Activated T-helper 17 cell treated with anti-CD3 and anti-CD28 coated beads, Interleukin-2, amount 50 U/mL, for 72 hours (primary cell): ENCODE data around the gene CCDC12. TPM values are rescaled to one million over a fixed set of nuclear protein-coding genes. Genes with fewer than 3 reads are reported as not detected.

Experiments used
- ATAC-seq: fragments of 150-1000 bp; cut with Tn5 transposase; replicated peaks from 2 replicates; pipeline ENCODE4 v1.10.0; 2021; ENCODE audit warnings: mild to moderate bottlenecking, moderate library complexity
- H3K27ac Mint-ChIP-seq: one replicate; pipeline ENCODE4 v1.8.0; 2022; ENCODE audit warnings: mixed read lengths
- H3K27me3 Mint-ChIP-seq: one replicate; pipeline ENCODE4 v1.8.0; 2022; ENCODE audit warnings: mixed read lengths
- H3K36me3 Mint-ChIP-seq: one replicate; pipeline ENCODE4 v1.8.0; 2022; ENCODE audit warnings: low read depth, mild to moderate bottlenecking, mixed read lengths
- H3K4me1 Mint-ChIP-seq: one replicate; pipeline ENCODE4 v1.8.0; 2022; ENCODE audit warnings: mixed read lengths
- H3K4me3 Mint-ChIP-seq: one replicate; pipeline ENCODE4 v1.8.0; 2022; ENCODE audit warnings: mild to moderate bottlenecking, mixed read lengths
- H3K9me3 Mint-ChIP-seq: one replicate; pipeline ENCODE4 v1.8.0; 2022; ENCODE audit warnings: mixed read lengths
- total RNA-seq, 2 donors: library from RNA; stranded (reverse); gene quantifications; one replicate each; pipeline ENCODE4 v1.2.3, GENCODE V29; 2022

The CCDC12 gene
- total RNA-seq, 2 donors from 2014 or later = 46.9 to 59.8 TPM

DNA sequence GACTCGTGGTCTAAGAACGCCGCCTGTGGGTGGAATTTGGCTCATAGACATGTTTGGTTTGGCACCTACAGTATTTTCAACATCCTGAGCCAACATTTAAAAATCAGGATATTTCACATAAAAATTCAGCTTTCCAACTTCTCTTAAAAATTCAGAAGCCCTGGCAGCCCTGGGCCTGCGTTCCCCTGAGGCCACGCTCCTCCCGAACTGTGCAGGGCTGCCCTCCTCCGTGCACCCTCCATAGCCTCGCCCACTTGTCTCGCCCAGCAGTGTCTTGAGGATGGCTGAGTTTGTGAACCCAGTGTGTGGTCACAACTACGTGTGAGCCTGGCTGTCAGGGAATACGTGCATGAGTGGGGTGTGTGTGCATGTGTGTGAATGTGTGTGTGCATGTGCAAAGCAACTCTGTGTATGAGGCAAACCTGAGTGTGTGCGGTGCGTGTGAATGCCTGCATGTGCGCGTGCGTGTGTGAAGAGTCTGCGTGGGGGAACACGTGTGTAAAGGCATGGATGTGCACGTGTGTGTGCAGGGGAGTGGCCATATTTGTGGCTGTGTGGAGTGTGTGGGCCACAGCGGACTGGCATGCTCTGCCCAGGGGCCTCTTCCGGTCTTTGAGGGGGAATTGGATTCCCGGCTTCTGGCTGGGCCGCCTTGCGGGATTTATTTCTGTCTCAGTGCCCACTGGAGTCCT, 68.1 kb downstream of the CCDC12 start:
- no peak for ATAC-seq
- no peak overlapping the region for H3K4me3 Mint-ChIP-seq
- H3K4me1 Mint-ChIP-seq = peaks cover 2% of the 10 kb centered on the region
- no peak overlapping the region for H3K27ac Mint-ChIP-seq
- no peaks in the 10 kb centered on the region for H3K27me3 Mint-ChIP-seq
- H3K36me3 Mint-ChIP-seq = no peaks in the 10 kb centered on the region
- no peaks in the 10 kb centered on the region for H3K9me3 Mint-ChIP-seq

DNA sequence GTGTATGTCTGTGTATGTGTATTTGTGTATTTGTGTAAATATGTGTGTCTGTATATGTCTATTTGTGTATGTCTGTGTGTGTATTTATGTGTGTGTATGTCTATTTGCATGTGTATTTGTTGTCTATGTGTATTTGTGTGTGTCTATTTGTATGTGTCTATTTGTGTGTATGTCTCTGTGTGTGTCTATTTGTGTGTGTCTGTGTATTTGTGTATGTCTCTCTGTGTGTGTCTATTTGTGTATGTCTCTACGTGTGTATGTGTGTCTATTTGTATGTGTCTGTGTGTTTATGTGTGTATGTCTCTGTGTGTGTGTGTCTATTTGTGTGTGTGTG, 68.6 kb downstream of the CCDC12 start:
- Mint-ChIP-seq H3K9me3 (no peaks in the 10 kb centered on the region), H3K36me3 (no peaks in the 10 kb centered on the region), H3K4me3 (no peak overlapping the region), H3K27me3 (no peaks in the 10 kb centered on the region), H3K27ac (no peak overlapping the region), H3K4me1 (no peaks in the 10 kb centered on the region)
- no peak for ATAC-seq

DNA sequence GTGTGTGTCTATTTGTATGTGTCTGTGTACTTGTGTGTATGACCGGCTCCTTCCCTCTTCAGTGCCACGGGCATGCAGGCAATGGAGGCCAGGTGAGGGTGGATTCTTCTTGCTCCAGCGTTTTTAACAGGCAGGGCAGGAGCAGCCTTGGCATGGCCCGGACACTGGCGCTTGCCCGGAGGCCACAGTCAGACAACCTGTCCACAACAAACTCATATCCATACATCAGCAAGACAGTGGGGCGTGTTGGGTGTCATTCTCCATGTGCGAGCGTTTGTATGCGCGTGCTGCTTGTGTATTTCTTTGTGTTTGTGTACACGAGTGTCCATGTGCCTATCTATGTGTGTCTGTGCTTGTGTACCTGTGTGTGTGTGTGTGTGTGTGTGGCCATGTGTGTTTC, 69.3 kb downstream of the CCDC12 start:
- no peak overlapping the region for H3K4me3 Mint-ChIP-seq
- H3K27me3 Mint-ChIP-seq = no peaks in the 10 kb centered on the region
- no peak overlapping the region for H3K27ac Mint-ChIP-seq
- H3K9me3 Mint-ChIP-seq = no peaks in the 10 kb centered on the region
- H3K36me3 Mint-ChIP-seq = no peaks in the 10 kb centered on the region
- ATAC-seq = no peak
- H3K4me1 Mint-ChIP-seq = no peaks in the 10 kb centered on the region

DNA sequence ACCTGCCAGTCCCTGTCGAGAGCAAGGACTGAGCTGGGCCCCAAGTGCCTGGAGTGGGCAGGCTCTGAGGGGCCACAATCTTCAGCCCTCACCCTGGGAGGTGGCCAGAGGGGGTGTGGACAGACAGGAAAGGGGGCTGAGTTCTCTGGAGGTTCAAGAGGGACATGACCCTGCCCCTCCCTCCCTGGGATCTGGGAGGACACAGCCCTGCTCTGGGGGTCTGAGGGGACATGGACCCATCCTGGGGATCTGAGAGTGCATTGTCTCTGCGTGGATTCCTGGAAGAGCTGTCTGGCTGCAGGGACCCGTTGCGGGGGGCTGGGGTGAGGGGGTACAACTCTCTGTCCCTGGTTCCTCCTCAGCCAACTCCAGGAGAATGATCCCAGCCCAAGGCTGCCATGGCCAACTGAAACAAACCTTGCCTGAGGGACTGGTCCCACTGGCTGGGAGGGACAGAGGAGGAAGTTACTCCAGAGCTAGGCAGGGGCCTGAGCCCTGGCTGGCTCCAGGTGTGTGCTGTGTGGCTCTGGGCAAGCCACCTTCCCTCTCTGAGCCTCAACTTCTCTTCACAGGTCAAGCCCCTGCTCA, 70.0 kb downstream of the CCDC12 start:
- no peak for ATAC-seq
- H3K4me1 Mint-ChIP-seq = no peaks in the 10 kb centered on the region
- no peaks in the 10 kb centered on the region for H3K36me3 Mint-ChIP-seq
- H3K4me3 Mint-ChIP-seq = no peak overlapping the region
- H3K27me3 Mint-ChIP-seq = no peaks in the 10 kb centered on the region
- no peaks in the 10 kb centered on the region for H3K9me3 Mint-ChIP-seq
- no peak overlapping the region for H3K27ac Mint-ChIP-seq

DNA sequence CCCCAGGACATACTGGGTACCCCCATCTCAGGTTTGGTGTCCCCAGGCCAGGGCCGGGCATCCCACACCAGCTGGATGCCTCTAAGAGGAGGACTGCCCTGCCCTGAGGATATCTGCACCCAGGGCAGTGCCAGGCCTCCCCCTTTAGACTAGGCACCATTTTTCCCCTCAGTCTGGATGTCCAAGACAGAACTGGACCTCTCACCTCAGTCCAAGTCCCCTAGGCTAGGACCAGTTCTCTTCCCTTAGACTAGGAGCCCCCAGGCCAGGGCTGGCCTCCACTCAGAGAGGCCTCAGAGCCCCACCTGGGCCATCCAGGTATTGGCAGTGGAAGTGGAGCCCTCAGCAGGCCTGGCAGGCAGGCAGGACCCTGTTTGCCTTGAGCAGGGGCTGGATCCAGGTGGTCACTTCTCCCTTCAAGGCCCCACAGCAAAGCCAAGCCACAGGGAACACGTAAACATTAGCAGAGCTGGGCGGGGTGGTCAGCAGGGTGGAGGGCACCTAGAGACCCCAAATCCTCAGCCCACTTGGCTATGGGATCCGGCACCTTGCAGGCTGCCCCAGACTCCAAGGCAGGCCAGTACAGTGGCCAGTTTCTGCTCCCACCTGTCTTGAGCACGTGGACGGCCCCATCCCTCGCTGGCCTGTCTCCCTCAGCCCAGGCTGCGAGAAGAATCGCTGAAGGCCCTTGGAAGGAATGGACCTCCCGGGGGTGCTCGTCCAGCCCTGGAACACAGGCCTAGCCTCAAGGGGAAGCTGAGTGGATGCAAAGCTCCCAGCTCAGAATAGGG, 70.7 kb downstream of the CCDC12 start:
- no peaks in the 10 kb centered on the region for H3K36me3 Mint-ChIP-seq
- no peaks in the 10 kb centered on the region for H3K9me3 Mint-ChIP-seq
- H3K4me3 Mint-ChIP-seq = no peak overlapping the region
- no peaks in the 10 kb centered on the region for H3K4me1 Mint-ChIP-seq
- no peaks in the 10 kb centered on the region for H3K27me3 Mint-ChIP-seq
- no peak overlapping the region for H3K27ac Mint-ChIP-seq
- no peak for ATAC-seq

DNA sequence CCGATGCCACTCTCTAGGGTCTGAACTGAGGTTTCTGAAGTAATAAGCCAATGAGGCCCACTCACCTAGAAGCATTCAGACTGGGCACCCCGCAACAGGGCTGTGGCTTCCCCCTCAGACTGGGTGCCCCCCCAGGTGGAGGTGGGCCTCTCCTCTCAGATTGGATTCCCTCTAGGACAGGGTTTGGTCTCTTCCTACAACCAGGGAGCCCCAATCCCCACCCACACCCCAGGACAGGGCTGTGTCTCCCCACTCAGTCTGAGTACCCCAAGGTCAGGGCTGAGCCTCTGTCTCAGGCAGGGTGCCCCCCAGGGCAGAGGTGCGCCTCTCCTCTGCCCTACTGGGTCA, 71.4 kb downstream of the CCDC12 start:
- Mint-ChIP-seq H3K36me3 (no peaks in the 10 kb centered on the region), H3K9me3 (no peaks in the 10 kb centered on the region), H3K4me1 (no peaks in the 10 kb centered on the region), H3K27me3 (no peaks in the 10 kb centered on the region), H3K27ac (no peak overlapping the region), H3K4me3 (no peak overlapping the region)
- ATAC-seq = no peak

DNA sequence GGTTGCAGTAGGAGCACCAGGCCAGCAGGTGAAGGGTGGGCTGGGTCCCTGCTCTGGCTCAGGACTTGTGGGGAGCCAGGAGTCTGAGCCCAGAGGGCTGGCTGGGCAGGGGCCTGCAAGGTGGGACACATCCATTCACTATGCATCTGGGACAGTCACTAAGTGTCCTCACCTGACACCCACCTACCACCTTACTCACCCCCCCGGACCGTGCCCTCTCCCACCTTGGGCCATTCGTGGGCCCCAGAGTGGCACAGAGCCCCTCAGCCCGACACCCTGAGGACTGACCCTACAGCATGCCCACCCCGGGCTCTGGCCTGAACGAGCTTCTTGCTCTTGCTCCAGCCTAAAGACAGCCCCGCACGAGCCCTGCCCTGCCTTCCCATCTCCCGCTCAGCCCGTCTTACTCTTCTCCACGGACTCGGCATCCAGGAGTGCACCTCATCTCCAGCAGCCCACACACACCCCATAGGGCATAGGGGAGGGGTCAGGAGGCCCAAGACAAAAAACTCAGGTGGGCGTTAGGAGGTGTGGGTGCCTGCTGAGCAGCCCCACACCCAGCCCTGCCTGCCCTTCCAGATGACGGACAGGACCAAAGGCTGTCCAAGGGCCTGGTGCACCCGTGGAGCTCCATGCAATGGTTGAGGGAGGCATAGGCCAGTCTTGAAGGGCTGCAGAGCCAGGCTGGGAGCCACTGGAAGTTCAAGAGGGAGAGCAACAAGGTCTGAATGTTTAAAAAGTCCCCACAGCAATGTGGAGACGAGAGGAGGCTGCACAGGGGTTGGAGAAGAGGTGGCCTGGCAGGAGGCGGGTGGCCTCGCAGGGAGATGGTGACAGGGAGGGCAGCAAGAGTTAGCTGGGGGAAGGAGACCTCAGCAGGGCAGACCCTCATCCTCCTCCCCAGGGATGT, 72.0 kb downstream of the CCDC12 start:
- no peaks in the 10 kb centered on the region for H3K4me1 Mint-ChIP-seq
- no peaks in the 10 kb centered on the region for H3K9me3 Mint-ChIP-seq
- no peak for ATAC-seq
- no peak overlapping the region for H3K27ac Mint-ChIP-seq
- no peaks in the 10 kb centered on the region for H3K27me3 Mint-ChIP-seq
- H3K36me3 Mint-ChIP-seq = no peaks in the 10 kb centered on the region
- H3K4me3 Mint-ChIP-seq = no peak overlapping the region

DNA sequence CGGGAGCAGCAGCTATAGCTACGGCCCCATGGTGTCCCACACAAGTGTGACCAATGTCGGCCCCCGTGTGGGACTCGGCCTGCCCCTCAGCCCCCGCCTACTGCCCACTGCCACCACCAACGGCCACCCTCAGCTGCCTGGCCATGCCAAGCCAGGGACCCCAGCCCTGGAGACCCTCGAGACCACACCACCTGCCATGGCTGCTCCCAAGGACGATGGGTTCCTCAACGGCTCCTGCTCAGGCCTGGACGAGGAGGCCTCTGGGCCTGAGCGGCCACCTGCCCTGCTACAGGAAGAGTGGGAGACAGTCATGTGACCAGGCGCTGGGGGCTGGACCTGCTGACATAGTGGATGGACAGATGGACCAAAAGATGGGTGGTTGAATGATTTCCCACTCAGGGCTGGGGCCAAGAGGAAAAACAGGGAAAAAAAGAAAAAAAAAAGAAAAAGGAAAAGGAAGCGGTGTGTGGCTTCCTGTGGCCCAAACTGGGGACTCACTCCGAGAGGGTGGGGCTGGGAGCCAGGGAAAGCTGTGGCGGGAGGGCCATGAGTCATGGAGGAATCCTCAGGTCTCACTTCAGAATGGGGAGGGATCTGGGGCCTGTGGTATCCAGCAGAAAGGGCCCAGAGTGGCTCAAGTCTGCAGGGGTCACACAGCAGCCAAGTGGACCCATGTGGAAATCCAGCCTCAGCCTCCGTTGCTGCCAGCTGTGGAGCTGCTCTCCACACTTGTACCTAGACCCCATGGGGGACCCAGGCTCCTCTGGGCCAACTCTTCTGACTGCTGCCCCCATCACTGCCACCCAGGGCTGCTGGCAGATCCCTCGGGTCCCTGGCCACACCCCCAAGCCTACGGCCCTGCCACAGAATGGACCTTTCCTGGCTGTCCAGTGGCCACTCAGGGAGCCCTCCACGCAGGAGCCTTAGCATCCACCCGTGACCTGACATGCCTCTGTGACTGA, 72.9 kb downstream of the CCDC12 start:
- no peak overlapping the region for H3K4me3 Mint-ChIP-seq
- no peak for ATAC-seq

DNA sequence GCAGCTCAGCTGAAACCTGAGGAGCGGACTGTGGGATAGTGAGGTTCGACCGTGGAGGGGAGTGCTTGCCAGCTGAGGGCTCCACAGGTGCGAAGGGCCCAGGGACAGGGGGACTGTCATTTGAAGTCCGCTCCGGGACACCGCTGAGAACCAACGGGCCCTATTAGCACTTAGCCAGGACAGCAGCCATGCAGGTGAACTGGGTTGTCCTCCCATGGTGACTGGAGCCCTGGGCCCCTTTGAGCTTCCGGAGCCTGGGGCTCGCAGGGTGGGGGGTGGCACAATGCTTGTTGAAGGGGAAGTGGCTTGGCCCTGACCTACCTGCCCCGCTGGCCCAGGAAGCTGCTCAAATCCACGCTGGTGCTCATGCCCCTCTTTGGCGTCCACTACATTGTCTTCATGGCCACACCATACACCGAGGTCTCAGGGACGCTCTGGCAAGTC, 74.3 kb downstream of the CCDC12 start:
- H3K36me3 Mint-ChIP-seq = no peaks in the 10 kb centered on the region
- H3K27me3 Mint-ChIP-seq = peaks cover 17% of the 10 kb centered on the region
- no peaks in the 10 kb centered on the region for H3K9me3 Mint-ChIP-seq
- H3K4me3 Mint-ChIP-seq = no peak overlapping the region
- no peak for ATAC-seq
- H3K27ac Mint-ChIP-seq = no peak overlapping the region
- no peaks in the 10 kb centered on the region for H3K4me1 Mint-ChIP-seq

More for the DNA sequence above, 72.9 kb downstream of the CCDC12 start:
- Mint-ChIP-seq H3K27ac (no peak overlapping the region), H3K27me3 (peaks cover 8% of the 10 kb centered on the region), H3K9me3 (no peaks in the 10 kb centered on the region), H3K4me1 (no peaks in the 10 kb centered on the region), H3K36me3 (no peaks in the 10 kb centered on the region)

DNA sequence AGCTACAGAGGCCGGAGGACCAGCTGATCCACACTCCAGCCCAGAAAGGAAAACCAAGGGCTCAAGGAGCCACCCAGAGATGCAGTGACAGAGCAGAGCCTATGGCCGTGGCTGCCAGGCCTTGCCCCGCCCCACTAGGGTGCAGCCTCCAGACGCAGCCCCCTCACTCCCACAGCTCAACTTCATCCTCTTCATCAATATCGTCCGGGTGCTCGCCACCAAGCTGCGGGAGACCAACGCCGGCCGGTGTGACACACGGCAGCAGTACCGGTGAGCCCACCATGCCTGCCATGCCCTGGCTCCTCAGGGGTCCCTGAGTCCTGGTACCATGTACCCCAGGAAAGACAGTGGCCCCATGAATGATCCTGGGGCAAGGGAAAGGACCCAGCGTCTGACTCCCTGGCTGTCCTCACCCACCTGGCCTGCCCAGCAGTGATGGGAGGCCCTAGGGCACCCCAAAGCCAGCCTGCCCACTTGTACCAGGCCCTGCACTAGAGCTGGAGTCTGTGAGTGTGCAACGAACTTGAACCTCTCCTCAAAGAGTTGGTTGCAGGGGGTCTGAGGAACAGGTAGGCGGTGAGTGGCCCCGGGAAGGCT, 74.9 kb downstream of the CCDC12 start:
- Mint-ChIP-seq H3K27ac (no peak overlapping the region), H3K4me1 (no peaks in the 10 kb centered on the region), H3K9me3 (no peaks in the 10 kb centered on the region), H3K27me3 (peaks cover 17% of the 10 kb centered on the region), H3K4me3 (no peak overlapping the region), H3K36me3 (no peaks in the 10 kb centered on the region)
- ATAC-seq = no peak

DNA sequence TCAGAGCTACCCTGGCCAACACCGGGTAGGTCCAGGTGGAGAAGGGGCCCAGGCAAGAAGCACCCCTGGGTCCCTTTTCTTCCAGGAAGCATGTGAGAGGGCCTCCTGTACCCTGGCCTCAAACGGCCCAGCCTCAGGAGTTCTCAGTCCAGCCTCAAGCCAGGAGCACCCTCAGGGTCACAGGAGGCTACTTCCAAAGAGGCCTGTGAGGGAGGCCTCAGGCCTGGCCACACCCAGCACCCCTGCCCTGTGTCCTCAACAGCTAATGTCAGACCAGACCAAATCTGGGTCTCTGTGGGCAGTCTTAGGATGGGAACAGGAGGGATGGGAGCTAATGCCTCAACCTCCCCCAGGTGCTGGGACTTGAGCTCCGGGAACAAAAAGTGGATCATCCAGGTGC, 75.5 kb downstream of the CCDC12 start:
- Mint-ChIP-seq H3K4me3 (no peak overlapping the region), H3K36me3 (no peaks in the 10 kb centered on the region), H3K9me3 (no peaks in the 10 kb centered on the region), H3K27me3 (peaks cover 17% of the 10 kb centered on the region), H3K4me1 (no peaks in the 10 kb centered on the region), H3K27ac (no peak overlapping the region)
- ATAC-seq = no peak

DNA sequence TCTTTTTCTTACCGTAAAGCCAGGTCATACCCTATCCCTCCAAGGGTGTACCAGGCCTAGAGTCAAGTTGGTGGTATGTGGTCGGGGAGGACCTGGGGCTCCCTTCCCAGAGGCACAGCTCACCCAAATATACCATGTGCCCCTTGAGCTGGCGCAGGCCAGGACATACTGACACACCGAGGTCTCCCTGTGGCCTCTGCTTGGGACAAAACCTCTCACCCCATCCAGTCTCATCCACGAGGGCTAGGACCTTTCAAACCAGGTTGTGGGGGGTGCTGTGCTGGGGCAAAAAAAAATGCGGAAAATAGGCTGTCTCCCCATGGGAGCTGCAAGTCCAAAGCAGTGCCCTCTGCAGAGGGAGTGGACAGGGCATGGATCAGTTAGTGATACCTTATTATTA, 76.2 kb downstream of the CCDC12 start:
- Mint-ChIP-seq H3K4me1 (no peaks in the 10 kb centered on the region), H3K27ac (no peak overlapping the region), H3K9me3 (no peaks in the 10 kb centered on the region), H3K4me3 (no peak overlapping the region), H3K36me3 (no peaks in the 10 kb centered on the region), H3K27me3 (peaks cover 17% of the 10 kb centered on the region)
- no peak for ATAC-seq

DNA sequence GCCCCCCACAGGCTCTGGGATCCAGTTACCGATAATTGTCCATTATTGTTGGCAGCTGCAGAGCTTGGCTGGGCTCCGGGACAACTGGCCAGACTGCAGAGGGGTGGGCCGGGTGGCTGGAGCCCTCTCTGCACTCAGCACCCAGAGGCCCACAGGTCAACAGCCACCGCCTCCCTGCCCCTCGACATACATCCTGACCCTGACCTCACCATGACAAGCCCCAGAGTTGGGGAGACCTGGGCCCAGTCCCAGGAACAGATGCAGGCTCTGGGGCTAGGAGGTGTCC, 76.6 kb downstream of the CCDC12 start:
- no peaks in the 10 kb centered on the region for H3K36me3 Mint-ChIP-seq
- no peaks in the 10 kb centered on the region for H3K4me1 Mint-ChIP-seq
- no peak for ATAC-seq
- peaks cover 20% of the 10 kb centered on the region for H3K27me3 Mint-ChIP-seq
- no peak overlapping the region for H3K27ac Mint-ChIP-seq
- no peaks in the 10 kb centered on the region for H3K9me3 Mint-ChIP-seq
- H3K4me3 Mint-ChIP-seq = no peak overlapping the region
